PC-3 (cell line): ENCODE results near the gene LRRC8E. TPM values are rescaled to one million over a fixed set of nuclear protein-coding genes. Genes with fewer than 3 reads are reported as not detected.

ENCODE experiments used
- ATAC-seq: fragments of 200-7000 bp; cut with Tn5 transposase; 2 replicates; pipeline ENCODE4 v1.9.1; 2020; ENCODE audit warnings: mild to moderate bottlenecking, moderate library complexity
- BruUV-seq: library from RNA; stranded (reverse); fragments of 400-500 nt; replicated peaks from 2 replicates; lab custom pipeline; 2021; lab: Mats Ljungman, UMichigan
- CTCF ChIA-PET: fragments of 300-600 bp; sonication (Branson Sonifier 250); formaldehyde crosslinking; loops from one replicate; lab custom pipeline; 2022; ENCODE audit warnings: antibody characterized with exemption; lab: Charles Lee
- POLR2A ChIA-PET: fragments of 300-600 bp; sonication (Branson Sonifier 250); formaldehyde crosslinking; loops from one replicate; lab custom pipeline; 2022; ENCODE audit warnings: antibody characterized with exemption; ENCODE audit not compliant: unreplicated experiment; lab: Charles Lee
- DNase-seq: peaks from one replicate; pipeline ENCODE4 v3.0.0-alpha.2; 2015
- H2AFZ ChIP-seq: fragments of 300-600 bp; sonication (generic); 2 replicates; pipeline ENCODE4 v1.6.0; 2016; ENCODE audit warnings: antibody characterized with exemption, low read length
- H3F3A ChIP-seq: fragments of 300-600 bp; sonication (generic); one replicate; pipeline ENCODE4 v1.6.0; 2017; ENCODE audit warnings: antibody characterized with exemption, low read length, control low read depth, mild to moderate bottlenecking; ENCODE audit not compliant: unreplicated experiment
- H3K27ac ChIP-seq: fragments of 300-600 bp; sonication (generic); 2 replicates; pipeline ENCODE4 v1.5.1; 2016; ENCODE audit warnings: mild to moderate bottlenecking, low read length
- H3K27me3 ChIP-seq: fragments of 300-600 bp; sonication (generic); 2 replicates; pipeline ENCODE4 v1.6.1; 2016; ENCODE audit warnings: low read length, mixed read lengths
- H3K36me3 ChIP-seq: fragments of 300-600 bp; sonication (generic); 2 replicates; pipeline ENCODE4 v1.6.1; 2016; ENCODE audit warnings: low read depth, mixed run types, low read length, mixed read lengths
- H3K4me1 ChIP-seq: fragments of 300-600 bp; sonication (generic); 2 replicates; pipeline ENCODE4 v1.5.1; 2016; ENCODE audit warnings: low read length; ENCODE audit not compliant: insufficient read depth
- H3K4me2 ChIP-seq: fragments of 300-600 bp; sonication (generic); 2 replicates; pipeline ENCODE4 v1.6.0; 2016; ENCODE audit warnings: low read length
- H3K4me3 ChIP-seq: fragments of 300-600 bp; sonication (generic); 2 replicates; pipeline ENCODE4 v1.5.1; 2016; ENCODE audit warnings: mild to moderate bottlenecking, low read length, mixed read lengths
- H3K79me2 ChIP-seq: fragments of 300-600 bp; sonication (generic); 2 replicates; pipeline ENCODE4 v1.6.1; 2017; ENCODE audit warnings: low read length, mixed read lengths
- H3K9ac ChIP-seq: fragments of 300-600 bp; sonication (generic); 2 replicates; pipeline ENCODE4 v1.6.0; 2016; ENCODE audit warnings: mild to moderate bottlenecking, low read length
- H3K9me2 ChIP-seq: fragments of 300-600 bp; sonication (generic); replicated peaks from 2 replicates; pipeline ENCODE4 v1.6.1; 2016; ENCODE audit warnings: mixed run types, low read length, mixed read lengths
- H3K9me3 ChIP-seq: fragments of 300-600 bp; sonication (generic); 2 replicates; pipeline ENCODE4 v1.6.1; 2016; ENCODE audit warnings: low read length, mixed read lengths
- H4K20me1 ChIP-seq: fragments of 300-600 bp; sonication (generic); 2 replicates; pipeline ENCODE4 v1.6.1; 2016; ENCODE audit warnings: low read length, mixed read lengths
- CTCF ChIP-seq: fragments of 300-600 bp; sonication (generic); conservative IDR thresholded peaks from 2 replicates; pipeline ENCODE4 v1.5.1; 2017; ENCODE audit warnings: antibody characterized with exemption, low read depth, mild to moderate bottlenecking, low read length
- EZH2 ChIP-seq: fragments of 300-600 bp; sonication (generic); IDR thresholded peaks from one replicate; pipeline ENCODE4 v1.6.1; 2017; ENCODE audit warnings: antibody characterized with exemption, mild to moderate bottlenecking, low read length; ENCODE audit not compliant: unreplicated experiment
- EZH2phosphoT487 ChIP-seq: fragments of 300-600 bp; sonication (generic); IDR thresholded peaks from 2 replicates; pipeline ENCODE4 v1.6.1; 2018; ENCODE audit warnings: mild to moderate bottlenecking, antibody characterized with exemption, low read length, borderline replicate concordance
- intact Hi-C: fragments of 100-400 bp; cut with micrococcal nuclease; formaldehyde crosslinking; loops from 2 replicates; pipeline ENCODE4 v1.9.0; 2023
- total RNA-seq: library from RNA; depleted of rRNA; stranded (reverse); fragments of >200 nt; gene quantifications from 2 replicates; pipeline ENCODE4 v1.2.3, GENCODE V29; 2014

LRRC8E gene
- total RNA-seq, 1 experiment from 2014 or later: 30.8 TPM

GRCh38 chr19:7868326-7868670 lies 20.0 kb upstream of the LRRC8E start:
- no peaks in the 10 kb centered on the region for H3K27me3 ChIP-seq
- H3K36me3 ChIP-seq: no peaks in the 10 kb centered on the region
- no peaks in the 10 kb centered on the region for H3K9me3 ChIP-seq
- H3K4me3 ChIP-seq: peak overlapping the region; percentile 72
- H3K79me2 ChIP-seq: no peaks in the 10 kb centered on the region
- H3K27ac ChIP-seq: no peak overlapping the region
- peaks cover 20% of the 10 kb centered on the region for H3K4me1 ChIP-seq
- H3K4me2 ChIP-seq: peak overlapping the region; percentile 98
- H2AFZ ChIP-seq: peak overlapping the region; percentile 93
- H3K9ac ChIP-seq: 0 out of 2 replicates have a peak overlapping the region, but pooled peaks have one; percentile 17
- CTCF ChIA-PET: interaction anchor here (1.2 to 1.9 kb wide), 4 partner anchors 35 to 300 kb away, joined by 3 to 23 read pairs (median 13); partner anchors contain the start of genes MAP2K7 and SNAPC2
- peaks cover 10% of the 10 kb centered on the region for H3F3A ChIP-seq
- TF ChIP-seq EZH2: no peak
- TF ChIP-seq CTCF: no peak
- TF ChIP-seq EZH2phosphoT487: no peak
- no peaks in the 10 kb centered on the region for H4K20me1 ChIP-seq
- H3K9me2 ChIP-seq: no peaks in the 10 kb centered on the region
- POLR2A ChIA-PET: interaction anchor here (0.6 kb wide), 1 partner anchor 52 kb away, joined by 3 read pairs; the partner anchor contains the start of gene SNAPC2
- intact Hi-C loops: loop anchor here (2.0 kb wide), 2 partner anchors 39 to 53 kb away; partner anchors contain the start of gene SNAPC2
- ATAC-seq: peak; percentile 1
- no TSS peak for BruUV-seq
- DNase-seq: peak; percentile 67

- H3K9ac ChIP-seq: peak overlapping the region; percentile 39
- ATAC-seq: peak; percentile 52
- peak; percentile 95 for DNase-seq
- ChIA-PET CTCF (interaction anchor here (1.0 to 1.9 kb wide), 8 partner anchors 20 to 301 kb away, joined by 3 to 23 read pairs (median 5); partner anchors contain the start of genes LRRC8E, MAP2K7 and SNAPC2), POLR2A (interaction anchor here (0.6 to 1.1 kb wide), 5 partner anchors 32 to 75 kb away, joined by 3 to 8 read pairs (median 4); partner anchors contain the start of genes MAP2K7 and SNAPC2)
- no peaks in the 10 kb centered on the region for H3K9me3 ChIP-seq
- no peaks in the 10 kb centered on the region for H3K79me2 ChIP-seq
- H3K4me2 ChIP-seq: peak overlapping the region; percentile 98
- H2AFZ ChIP-seq: peak overlapping the region; percentile 93
- H3F3A ChIP-seq: peaks cover 10% of the 10 kb centered on the region
- no peaks in the 10 kb centered on the region for H3K36me3 ChIP-seq
- no TSS peak for BruUV-seq
- H3K27ac ChIP-seq: peak overlapping the region; percentile 12; the same call in 1 of the 2 replicates
- no peaks in the 10 kb centered on the region for H3K9me2 ChIP-seq
- H4K20me1 ChIP-seq: no peaks in the 10 kb centered on the region
- H3K27me3 ChIP-seq: no peaks in the 10 kb centered on the region
- TF ChIP-seq EZH2: no peak
- peak; percentile 82 for TF ChIP-seq CTCF
- H3K4me3 ChIP-seq: peak overlapping the region; percentile 72
- intact Hi-C loops: loop anchor here (2.0 kb wide), 2 partner anchors 40 to 52 kb away; partner anchors contain the start of gene SNAPC2
- H3K4me1 ChIP-seq: peaks cover 24% of the 10 kb centered on the region
Observed at GRCh38 chr19:7868671-7869452, 19.4 kb upstream of the LRRC8E start.
